K562 (cell line): ENCODE data around the gene VWA8. TPM values are rescaled to one million over a fixed set of nuclear protein-coding genes. Genes with fewer than 3 reads are reported as not detected.

Source experiments
- ATAC-seq: fragments of 200-7000 bp; cut with Tn5 transposase; 3 replicates; pipeline ENCODE4 v1.9.1; 2020; ENCODE audit warnings: moderate library complexity
- BruUV-seq: library from RNA; stranded (reverse); fragments of 400-500 nt; replicated peaks from 2 replicates; lab custom pipeline; 2021; lab: Mats Ljungman, UMichigan
- CTCF ChIA-PET: fragments of 300-600 bp; formaldehyde crosslinking; extraction: SDS; loops from one replicate; lab custom pipeline; 2021; ENCODE audit warnings: low intra/inter-chr PET ratio; lab: Yijun Ruan, JAX
- POLR2A ChIA-PET: fragments of 300-600, 350-650 bp; sonication (Branson Sonifier 250); formaldehyde crosslinking; extraction: SDS; loops from one replicate; lab custom pipeline; 2021; ENCODE audit warnings: antibody characterized with exemption, inconsistent platforms; lab: Yijun Ruan, JAX
- DNase-seq, 4 experiments: peaks; one replicate each; pipeline versions ENCODE4 v3.0.0 to v3.0.0-alpha.2; 2011 to 2018; ENCODE audit warnings: low spot score in 3 of 4, mixed read lengths in 3 of 4; ENCODE audit errors: extremely low read depth in 1 of 4
- FAIRE-seq: peaks from 2 replicates; lab custom pipeline; 2011; peaks lifted over from hg19 to GRCh38; lab: Jason Lieb, UNC
- H2AFZ ChIP-seq: 2 replicates; pipeline ENCODE4 v1.6.0; 2011; ENCODE audit warnings: low read depth, low read length, control low read depth, inconsistent platforms
- H3K27ac ChIP-seq: fragments of 200-600 bp; 3 replicates; pipeline ENCODE4 v1.8.0; 2011; ENCODE audit warnings: low read depth, mild to moderate bottlenecking, control low read depth, inconsistent platforms, low read length, moderate library complexity, mixed read lengths; ENCODE audit errors: extremely low read depth
- H3K27me3 ChIP-seq, 2 experiments: fragments of 300-600 bp in 1 of 2; 2 replicates in 1 of 2; 3 replicates in 1 of 2; pipeline versions ENCODE4 v1.6.0 to v1.8.0; 2011; ENCODE audit warnings: inconsistent platforms in 2 of 2, low read length in 2 of 2, mild to moderate bottlenecking in 1 of 2, mixed read lengths in 1 of 2, moderate library complexity in 1 of 2; ENCODE audit not compliant: control insufficient read depth in 2 of 2, insufficient read depth in 2 of 2
- H3K36me3 ChIP-seq: fragments of 300-600 bp; 3 replicates; pipeline ENCODE4 v1.8.0; 2011; ENCODE audit warnings: mild to moderate bottlenecking, low read length, inconsistent platforms; ENCODE audit not compliant: control insufficient read depth, insufficient read depth
- H3K4me1 ChIP-seq, 2 experiments: fragments of 200-600 bp in 1 of 2; replicated peaks in 1 of 2; 2 replicates in 1 of 2; 3 replicates in 1 of 2; pipeline versions ENCODE4 v1.5.1 to v1.8.0; 2011; ENCODE audit warnings: inconsistent platforms in 2 of 2, low read length in 2 of 2, mild to moderate bottlenecking in 1 of 2, mixed read lengths in 1 of 2, moderate library complexity in 1 of 2; ENCODE audit not compliant: control insufficient read depth in 2 of 2, insufficient read depth in 2 of 2
- H3K4me2 ChIP-seq: 2 replicates; pipeline ENCODE4 v1.6.1; 2011; ENCODE audit warnings: low read length, control low read depth, inconsistent platforms, mixed read lengths; ENCODE audit not compliant: insufficient read depth
- H3K4me3 ChIP-seq: fragments of 200-600 bp; sonication (generic), shearing (Covaris generic); 2 replicates; pipeline ENCODE4 v1.5.1; 2016; ENCODE audit warnings: control low read depth, inconsistent platforms
- H3K79me2 ChIP-seq: fragments of 200-600 bp; 3 replicates; pipeline ENCODE4 v1.8.0; 2011; ENCODE audit warnings: low read length, inconsistent platforms; ENCODE audit not compliant: control insufficient read depth, insufficient read depth
- H3K9ac ChIP-seq, 2 experiments: 2 replicates each; pipeline versions ENCODE4 v1.6.0 to v1.6.1; 2011; ENCODE audit warnings: low read depth in 2 of 2, low read length in 2 of 2, control low read depth in 1 of 2, inconsistent platforms in 1 of 2, mild to moderate bottlenecking in 1 of 2, mixed read lengths in 1 of 2; ENCODE audit not compliant: insufficient read depth in 1 of 2
- H3K9me1 ChIP-seq: one replicate; pipeline ENCODE4 v1.6.0; 2011; ENCODE audit warnings: inconsistent platforms, mild to moderate bottlenecking, low read length, moderate library complexity; ENCODE audit not compliant: control insufficient read depth, insufficient read depth
- H3K9me3 ChIP-seq: replicated peaks from 2 replicates; pipeline ENCODE4 v1.5.1; 2011; ENCODE audit warnings: low read depth, low read length, inconsistent platforms; ENCODE audit not compliant: control insufficient read depth, insufficient read depth
- H4K20me1 ChIP-seq: replicated peaks from 2 replicates; pipeline ENCODE4 v1.6.1; 2011; ENCODE audit warnings: low read length, inconsistent platforms, mixed read lengths; ENCODE audit not compliant: control insufficient read depth, insufficient read depth
- ARNT ChIP-seq, 2 experiments: fragments of 450-650 bp; IDR thresholded peaks; 2 replicates each; pipeline ENCODE4 v1.6.1; 2016; ENCODE audit warnings: mild to moderate bottlenecking in 1 of 2
- CBX5 ChIP-seq: IDR thresholded peaks from 2 replicates; pipeline ENCODE4 v1.6.1; 2014; ENCODE audit warnings: low read depth, borderline replicate concordance
- EHMT2 ChIP-seq: fragments of 450-650 bp; IDR thresholded peaks from 2 replicates; pipeline ENCODE4 v1.6.1; 2018; ENCODE audit warnings: antibody characterized with exemption
- MBD2 ChIP-seq: sonication (generic); IDR thresholded peaks from 2 replicates; pipeline ENCODE4 v1.6.1; 2016; ENCODE audit warnings: low read depth, borderline replicate concordance
- MXI1 ChIP-seq: IDR thresholded peaks from 2 replicates; pipeline ENCODE4 v1.6.1; 2011; ENCODE audit warnings: low read depth, mild to moderate bottlenecking, improper control_type of control experiment, low read length
- PHB2 ChIP-seq: fragments of 450-650 bp; IDR thresholded peaks from 2 replicates; pipeline ENCODE4 v1.6.1; 2017; ENCODE audit warnings: low read depth
- PHF20 ChIP-seq: fragments of 450-650 bp; IDR thresholded peaks from 2 replicates; pipeline ENCODE4 v1.6.1; 2018; ENCODE audit not compliant: partially characterized antibody
- POLR2A ChIP-seq: fragments of 450-650 bp; conservative IDR thresholded peaks from 2 replicates; pipeline ENCODE4 v1.6.1; 2016
- RBM22 ChIP-seq: fragments of 200-400 bp; formaldehyde crosslinking; IDR thresholded peaks from 2 replicates; pipeline ENCODE4 v1.6.1; 2018; ENCODE audit warnings: low read length, low read depth; ENCODE audit not compliant: poor library complexity, severe bottlenecking
- RFX5 ChIP-seq: IDR thresholded peaks from 2 replicates; pipeline ENCODE4 v1.6.1; 2011; ENCODE audit warnings: low read depth, mild to moderate bottlenecking, improper control_type of control experiment, low read length
- SMARCB1 ChIP-seq: IDR thresholded peaks from 2 replicates; pipeline ENCODE4 v1.6.1; 2011; ENCODE audit warnings: improper control_type of control experiment, low read depth; ENCODE audit not compliant: insufficient read length
- ZBTB43 ChIP-seq: sonication (generic); formaldehyde crosslinking; IDR thresholded peaks from 2 replicates; pipeline ENCODE4 v1.8.0; 2023; ENCODE audit warnings: mild to moderate bottlenecking, missing genetic modification reagents
- ZEB2 ChIP-seq: fragments of 450-650 bp; IDR thresholded peaks from 2 replicates; pipeline ENCODE4 v1.6.1; 2016
- ZNF280B ChIP-seq: fragments of 250-450 bp; sonication (Bioruptor Pico); IDR thresholded peaks from 2 replicates; pipeline ENCODE4 v1.5.1; 2021; ENCODE audit warnings: mild to moderate bottlenecking
- ZNF282 ChIP-seq: sonication (generic); formaldehyde crosslinking; IDR thresholded peaks from 2 replicates; pipeline ENCODE4 v1.8.1; 2023; ENCODE audit warnings: missing genetic modification reagents
- ZNF444 ChIP-seq: fragments of 250-450 bp; sonication (Bioruptor Pico); IDR thresholded peaks from 2 replicates; pipeline ENCODE4 v1.4.0; 2020; ENCODE audit warnings: mild to moderate bottlenecking, moderate library complexity
- ZNF449 ChIP-seq: fragments of 250-450 bp; sonication (Bioruptor Pico); IDR thresholded peaks from 2 replicates; pipeline ENCODE4 v1.8.0; 2022; ENCODE audit warnings: moderate library complexity, mild to moderate bottlenecking, inconsistent platforms
- ZNF75A ChIP-seq: fragments of 450-650 bp; formaldehyde crosslinking; IDR thresholded peaks from 2 replicates; pipeline ENCODE4 v1.4.0; 2020; ENCODE audit warnings: mild to moderate bottlenecking
- WGBS: fragments of 100-300 bp; shearing (Covaris generic); methylation state at CpG from one replicate; pipeline ENCODE4 v1.1.6; 2016; ENCODE audit warnings: low coverage, mixed read lengths; ENCODE audit not compliant: insufficient coverage; ENCODE audit errors: missing lambda C conversion rate; 5-methylcytosine and 5-hydroxymethylcytosine counted together
- in situ Hi-C: fragments of 300-500 bp; cut with MboI; formaldehyde crosslinking; loops from 4 replicates; pipeline ENCODE4 v1.15.0; 2018; ENCODE audit warnings: inconsistent platforms, mixed read lengths
- intact Hi-C: fragments of 100-400 bp; cut with micrococcal nuclease; formaldehyde crosslinking; loops from 2 replicates; pipeline ENCODE4 v1.14.2; 2022
- polyA plus RNA-seq, 8 experiments: library from polyadenylated mRNA; depleted of rRNA in 4 of 8; stranded (reverse) in 5 of 8; unstranded in 3 of 8; fragments of >200 nt; fragmentation: Nextera tagmentation in 2 of 8; fragmentation: Illumina TruSeq in 1 of 8; extraction: Ambion mirVana in 2 of 8; extraction: Trizol in 1 of 8; gene quantifications; 2 replicates each; pipeline versions ENCODE4 v1.2.1 to v1.2.3, GENCODE V29; 2011 to 2014; ENCODE audit warnings: inconsistent platforms in 1 of 8, missing spikeins in 1 of 8
- total RNA-seq, 7 experiments: library from RNA; depleted of rRNA in 6 of 7; stranded (reverse); fragments of >200 nt in 6 of 7; fragmentation: Illumina TruSeq in 2 of 7; extraction: Trizol in 2 of 7; gene quantifications; 2 replicates each; pipeline versions ENCODE4 v1.2.1 to v1.2.3, GENCODE V29; 2011 to 2021; ENCODE audit warnings: low replicate concordance in 1 of 7

VWA8 gene
- total and polyA plus RNA-seq, 9 of the 15 experiments (the other 6 are each of a cell fraction or from before 2014, with no cell fraction given), result 2.1 to 18.5 (median 13.3) TPM

- no peak for TF ChIP-seq ZBTB43 (CRISPR knock-in tag)
- no peak for TF ChIP-seq ARNT (IDR thresholded peaks at IDR 0.05)
- TF ChIP-seq CBX5, result no peak
- no peak for TF ChIP-seq POLR2A
- TF ChIP-seq MBD2, result no peak
- TF ChIP-seq SMARCB1, result no peak
- no peak for TF ChIP-seq ZNF444 (CRISPR knock-in tag)
- no peak for TF ChIP-seq RBM22
- TF ChIP-seq MXI1, result no peak
- TF ChIP-seq, all 486 proteins: peak for 0
Measured at GRCh38 chr13:41674246-41674645, 286.7 kb downstream of the VWA8 start (continued).

- H2AFZ ChIP-seq, result no peak overlapping the region
- ATAC-seq (no peak), DNase-seq (no peak), FAIRE-seq (no peak)
- H3K4me3 ChIP-seq, result no peak overlapping the region
- H4K20me1 ChIP-seq, result no peaks in the 10 kb centered on the region
- peaks cover 6% of the 10 kb centered on the region; the same call in 1 of the 3 replicates for H3K36me3 ChIP-seq
- H3K4me2 ChIP-seq, result no peak overlapping the region
- no peak overlapping the region for H3K27ac ChIP-seq
- TF ChIP-seq EHMT2, result no peak
- no peak for TF ChIP-seq ZEB2
- TF ChIP-seq PHB2, result no peak
- TF ChIP-seq ZNF280B, result no peak
- no peak for TF ChIP-seq ZNF282 (CRISPR knock-in tag)
- no peak for TF ChIP-seq PHF20
- TF ChIP-seq ZNF449 (CRISPR knock-in tag), result no peak
- no peak for TF ChIP-seq RFX5
- no peak for TF ChIP-seq ZNF75A
- H3K9me1 ChIP-seq, result no peaks in the 10 kb centered on the region
- WGBS, result 88% methylated on average over 2 of the region's 2 CpGs
- CTCF ChIA-PET, result no interaction called here
- POLR2A ChIA-PET, result interaction anchor here (0.6 to 1.2 kb wide), 2 partner anchors 9 to 17 kb away, joined by 3 to 4 read pairs; no protein-coding TSS in a partner anchor
- H3K27me3 ChIP-seq, result no peaks in the 10 kb centered on the region
- H3K79me2 ChIP-seq, result no peaks in the 10 kb centered on the region
- no peak overlapping the region for H3K9ac ChIP-seq
- intact Hi-C loops, result loop anchor here (10.0 kb wide), 1 partner anchor 821 kb away; no protein-coding TSS in a partner anchor
- no TSS peak for BruUV-seq
- no peaks in the 10 kb centered on the region for H3K9me3 ChIP-seq
- in situ Hi-C loops, result no loop called here
- H3K4me1 ChIP-seq, result no peaks in the 10 kb centered on the region; a peak in 1 of 5 replicates
Measured at GRCh38 chr13:41673640-41674039, 287.3 kb downstream of the VWA8 start.
